SHP77 (cell line): Measurements from ENCODE around the gene RAD21L1.

Experiments used
- DNase-seq, 2 experiments: peaks; one replicate each; lab custom pipeline; 2025; lab: John Stamatoyannopoulos, UW

The RAD21L1 gene

GRCh38 chr20:1272368-1273100 lies 46.7 kb downstream of the RAD21L1 start:
- no peak for DNase-seq

GRCh38 chr20:1273366-1273765 lies 47.5 kb downstream of the RAD21L1 start:
- no peak for DNase-seq

GRCh38 chr20:1274485-1275311 lies 48.9 kb downstream of the RAD21L1 start:
- peak; percentile 81 to 88 for DNase-seq

- no peak for DNase-seq
Observed at GRCh38 chr20:1275919-1276318, 50.1 kb downstream of the RAD21L1 start.

- DNase-seq: no peak
Observed at GRCh38 chr20:1277529-1278322, 51.9 kb downstream of the RAD21L1 start.

- DNase-seq: no peak
Observed at GRCh38 chr20:1278993-1279392, 53.1 kb downstream of the RAD21L1 start.

GRCh38 chr20:1280195-1281102 lies 54.6 kb downstream of the RAD21L1 start:
- DNase-seq: no peak

- DNase-seq: peak; percentile 31 to 66
Observed at GRCh38 chr20:1281279-1282057, 55.6 kb downstream of the RAD21L1 start.

GRCh38 chr20:1282966-1283365 lies 57.1 kb downstream of the RAD21L1 start:
- DNase-seq: no peak

- no peak for DNase-seq
Observed at GRCh38 chr20:1283522-1284510, 58.0 kb downstream of the RAD21L1 start.

GRCh38 chr20:1286267-1287024 lies 60.6 kb downstream of the RAD21L1 start:
- DNase-seq: no peak

- no peak for DNase-seq
Observed at GRCh38 chr20:1287306-1287705, 61.5 kb downstream of the RAD21L1 start.

- no peak for DNase-seq
Observed at GRCh38 chr20:1287787-1288569, 62.1 kb downstream of the RAD21L1 start.

GRCh38 chr20:1291191-1291741 lies 65.4 kb downstream of the RAD21L1 start:
- DNase-seq: no peak

- DNase-seq: no peak
Observed at GRCh38 chr20:1292620-1293019, 66.8 kb downstream of the RAD21L1 start.

GRCh38 chr20:1293641-1294379 lies 68.0 kb downstream of the RAD21L1 start:
- no peak for DNase-seq

GRCh38 chr20:1294497-1294896 lies 68.7 kb downstream of the RAD21L1 start:
- DNase-seq: no peak
